T-helper 1 cell treated with Interleukin-12 subunit alpha and Interleukin-12 subunit beta and Interleukin-4 antibody, amounts not matched to agents 30 μg/mL and 1 μg/mL, for 36 hours (primary cell): Measurements from ENCODE around the gene UMAD1.

ENCODE experiments used
- H3K27ac Mint-ChIP-seq: one replicate; pipeline ENCODE4 v1.8.0; 2021; ENCODE audit warnings: mild to moderate bottlenecking, mixed read lengths
- H3K27me3 Mint-ChIP-seq: one replicate; pipeline ENCODE4 v1.8.0; 2021; ENCODE audit warnings: low read depth, mixed read lengths
- H3K36me3 Mint-ChIP-seq: one replicate; pipeline ENCODE4 v1.8.0; 2021; ENCODE audit warnings: low read depth, mixed read lengths
- H3K4me1 Mint-ChIP-seq: one replicate; pipeline ENCODE4 v1.8.0; 2021; ENCODE audit warnings: low read depth, mixed read lengths
- H3K4me3 Mint-ChIP-seq: one replicate; pipeline ENCODE4 v1.8.0; 2021; ENCODE audit warnings: mild to moderate bottlenecking, moderate library complexity, mixed read lengths
- H3K9me3 Mint-ChIP-seq: one replicate; pipeline ENCODE4 v1.8.0; 2021; ENCODE audit warnings: mixed read lengths

Gene UMAD1

DNA sequence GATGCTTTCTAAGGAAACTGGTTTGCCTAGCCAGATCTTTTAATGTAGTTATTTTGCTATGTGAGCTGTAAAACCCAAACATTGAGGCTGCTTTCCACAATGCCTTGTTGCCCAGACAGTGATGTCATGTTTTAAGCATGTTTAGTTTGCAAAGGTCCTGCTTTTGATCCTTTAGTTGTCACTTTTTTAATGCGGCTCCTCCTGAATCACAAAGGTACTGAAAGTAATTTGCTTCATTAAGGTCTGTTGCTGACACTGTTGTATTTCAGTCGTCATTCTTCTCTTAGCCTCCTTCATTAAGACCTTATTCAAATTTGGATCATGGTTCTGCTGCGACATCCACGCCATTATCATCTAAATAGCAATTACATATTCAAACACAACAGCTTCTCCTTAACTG lies 67.3 kb downstream of the UMAD1 start:
- H3K27ac Mint-ChIP-seq = no peak overlapping the region
- no peaks in the 10 kb centered on the region for H3K9me3 Mint-ChIP-seq
- H3K36me3 Mint-ChIP-seq = no peaks in the 10 kb centered on the region
- peaks cover 9% of the 10 kb centered on the region for H3K27me3 Mint-ChIP-seq
- H3K4me3 Mint-ChIP-seq = no peak overlapping the region
- peaks cover 10% of the 10 kb centered on the region for H3K4me1 Mint-ChIP-seq

DNA sequence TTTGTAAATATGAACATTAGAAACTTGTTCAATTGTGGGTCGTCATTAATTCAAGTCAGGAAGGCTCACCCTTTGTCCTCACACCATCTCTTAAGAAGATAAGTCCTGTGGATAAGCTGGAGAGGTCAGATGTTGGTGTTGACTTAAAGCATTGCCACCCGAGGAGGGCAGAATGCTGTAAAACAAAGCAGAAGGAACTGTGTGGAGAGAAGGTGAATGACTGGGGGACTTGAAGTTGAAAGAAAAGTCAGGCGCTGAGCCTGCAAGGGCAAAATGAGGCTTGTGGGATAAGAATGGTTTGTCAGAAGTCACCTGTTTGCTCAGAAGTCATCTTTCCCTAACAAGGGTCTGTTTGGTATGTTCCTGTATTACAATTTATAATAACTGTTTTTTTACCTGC lies 68.7 kb downstream of the UMAD1 start:
- H3K36me3 Mint-ChIP-seq = no peaks in the 10 kb centered on the region
- H3K27me3 Mint-ChIP-seq = peaks cover 9% of the 10 kb centered on the region
- no peak overlapping the region for H3K4me3 Mint-ChIP-seq
- H3K4me1 Mint-ChIP-seq = peaks cover 15% of the 10 kb centered on the region
- H3K9me3 Mint-ChIP-seq = no peaks in the 10 kb centered on the region
- no peak overlapping the region for H3K27ac Mint-ChIP-seq

DNA sequence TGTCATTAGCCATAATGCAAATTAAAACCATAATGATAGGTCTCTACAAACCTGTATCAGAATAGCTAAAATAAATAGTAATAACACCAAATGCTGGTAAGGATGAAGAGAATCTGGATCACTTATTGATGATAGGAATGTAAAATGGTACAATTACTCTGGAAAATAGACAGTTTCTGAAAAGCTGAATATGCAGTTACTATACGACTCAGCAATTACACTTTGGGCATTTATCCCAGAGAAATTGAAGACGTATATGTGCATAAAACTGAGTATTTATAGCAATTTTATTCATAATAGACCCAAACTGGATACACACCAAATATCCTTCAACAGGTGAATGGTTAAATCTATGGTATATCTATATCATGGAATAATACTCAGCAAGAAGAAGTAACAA lies 69.9 kb downstream of the UMAD1 start:
- Mint-ChIP-seq H3K4me1 (peaks cover 15% of the 10 kb centered on the region), H3K4me3 (no peak overlapping the region), H3K27me3 (peaks cover 9% of the 10 kb centered on the region), H3K9me3 (no peaks in the 10 kb centered on the region), H3K27ac (no peak overlapping the region), H3K36me3 (no peaks in the 10 kb centered on the region)

DNA sequence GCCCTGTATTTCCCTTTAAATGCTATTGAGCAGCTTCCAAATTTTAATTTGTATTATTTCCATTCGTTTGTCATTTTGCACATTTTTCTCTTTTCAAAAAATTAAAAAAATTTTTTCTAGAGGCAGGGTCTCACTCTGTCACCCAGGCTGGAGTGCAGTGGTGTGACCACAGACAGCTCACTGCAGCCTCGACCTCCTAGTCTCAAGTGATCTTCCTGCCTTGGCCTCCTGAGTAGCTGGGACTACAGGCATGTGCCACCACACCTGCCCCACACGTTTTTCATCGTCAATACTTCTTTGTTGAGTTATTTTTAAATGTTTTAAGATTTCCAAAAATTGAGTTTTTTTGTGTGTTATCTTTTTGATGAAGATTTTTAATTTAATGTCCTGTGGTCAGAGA lies 73.2 kb downstream of the UMAD1 start:
- no peaks in the 10 kb centered on the region for H3K9me3 Mint-ChIP-seq
- H3K36me3 Mint-ChIP-seq = no peaks in the 10 kb centered on the region
- H3K4me3 Mint-ChIP-seq = no peak overlapping the region
- H3K4me1 Mint-ChIP-seq = peaks cover 14% of the 10 kb centered on the region
- H3K27ac Mint-ChIP-seq = no peak overlapping the region
- H3K27me3 Mint-ChIP-seq = peaks cover 7% of the 10 kb centered on the region

DNA sequence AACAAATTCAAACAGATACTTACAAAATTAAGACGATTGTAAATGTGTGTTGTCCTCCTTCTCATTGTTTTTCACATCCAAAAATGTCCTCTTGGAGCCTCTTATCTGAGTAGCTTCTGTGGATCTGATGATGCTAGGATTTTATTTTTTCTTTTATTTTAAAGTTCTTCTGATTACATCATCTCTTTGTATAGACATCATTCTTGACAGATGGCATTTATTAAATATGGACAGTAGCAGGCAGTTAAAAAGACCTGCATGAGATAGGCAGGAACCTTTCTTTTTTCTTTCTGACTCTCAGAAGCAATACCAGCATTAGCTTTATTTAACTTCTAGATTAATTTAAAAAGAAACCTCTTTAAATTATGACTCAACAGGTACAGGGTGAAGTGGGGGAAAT lies 77.9 kb downstream of the UMAD1 start, which contains the start of gene RPA3:
RPA3 (minus strand) TSS at position 116 of the 400 bp plus-strand sequence. CDS start 78,189 bp downstream, outside the sequence.
- peaks cover 20% of the 10 kb centered on the region for H3K4me1 Mint-ChIP-seq

DNA sequence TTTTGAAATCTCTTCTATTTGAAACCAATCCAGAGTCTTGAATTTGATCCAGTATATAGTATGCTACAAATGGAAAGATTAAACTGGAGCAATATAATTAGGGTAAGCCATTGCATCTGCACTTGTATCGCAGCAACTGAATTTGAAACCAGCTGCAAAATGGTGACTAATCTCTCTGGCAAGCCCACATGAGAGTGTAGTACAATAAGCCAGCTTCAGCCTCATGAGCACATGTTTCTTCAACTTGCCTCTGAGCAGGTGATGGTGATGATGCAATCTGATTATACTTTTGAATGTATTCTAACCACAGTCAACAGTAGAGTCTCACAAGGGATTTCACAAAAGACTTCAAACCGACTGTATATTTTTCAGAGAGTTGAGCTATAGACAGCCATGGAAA lies 78.7 kb downstream of the UMAD1 start:
- Mint-ChIP-seq H3K36me3 (peaks cover 14% of the 10 kb centered on the region), H3K9me3 (no peaks in the 10 kb centered on the region), H3K27ac (peak overlapping the region; percentile 77), H3K4me3 (no peak overlapping the region), H3K27me3 (no peaks in the 10 kb centered on the region), H3K4me1 (peaks cover 18% of the 10 kb centered on the region)

More for the DNA sequence above, 77.9 kb downstream of the UMAD1 start, which contains the start of gene RPA3:
- no peak within 1 kb of the TSS for H3K4me3 Mint-ChIP-seq
- peak within 1 kb of the TSS; percentile 77 for H3K27ac Mint-ChIP-seq
- H3K27me3 Mint-ChIP-seq = no peaks in the 10 kb centered on the region
- peaks cover 14% of the 10 kb centered on the region for H3K36me3 Mint-ChIP-seq
- H3K9me3 Mint-ChIP-seq = no peaks in the 10 kb centered on the region

DNA sequence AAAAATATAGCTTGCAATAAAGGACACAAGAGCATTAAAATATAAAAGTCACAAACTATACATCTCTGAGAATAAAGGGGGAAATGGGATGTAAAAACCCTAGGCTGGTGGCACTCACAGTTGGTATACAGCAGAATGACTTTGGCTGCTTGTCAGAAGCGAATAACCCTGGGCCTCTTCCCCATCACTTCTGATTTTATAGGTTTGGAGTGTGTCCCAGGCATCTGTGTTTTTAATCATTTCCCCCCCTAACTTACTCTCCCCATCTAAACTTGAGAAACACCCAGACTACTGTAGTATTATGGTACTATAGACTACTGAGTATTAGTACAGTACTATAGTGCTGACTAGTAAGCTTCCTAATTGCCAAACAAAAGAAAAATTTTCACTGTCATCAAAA lies 79.6 kb downstream of the UMAD1 start:
- peaks cover 18% of the 10 kb centered on the region for H3K4me1 Mint-ChIP-seq
- H3K4me3 Mint-ChIP-seq = no peak overlapping the region
- H3K27me3 Mint-ChIP-seq = no peaks in the 10 kb centered on the region
- peaks cover 14% of the 10 kb centered on the region for H3K36me3 Mint-ChIP-seq
- no peaks in the 10 kb centered on the region for H3K9me3 Mint-ChIP-seq
- no peak overlapping the region for H3K27ac Mint-ChIP-seq

DNA sequence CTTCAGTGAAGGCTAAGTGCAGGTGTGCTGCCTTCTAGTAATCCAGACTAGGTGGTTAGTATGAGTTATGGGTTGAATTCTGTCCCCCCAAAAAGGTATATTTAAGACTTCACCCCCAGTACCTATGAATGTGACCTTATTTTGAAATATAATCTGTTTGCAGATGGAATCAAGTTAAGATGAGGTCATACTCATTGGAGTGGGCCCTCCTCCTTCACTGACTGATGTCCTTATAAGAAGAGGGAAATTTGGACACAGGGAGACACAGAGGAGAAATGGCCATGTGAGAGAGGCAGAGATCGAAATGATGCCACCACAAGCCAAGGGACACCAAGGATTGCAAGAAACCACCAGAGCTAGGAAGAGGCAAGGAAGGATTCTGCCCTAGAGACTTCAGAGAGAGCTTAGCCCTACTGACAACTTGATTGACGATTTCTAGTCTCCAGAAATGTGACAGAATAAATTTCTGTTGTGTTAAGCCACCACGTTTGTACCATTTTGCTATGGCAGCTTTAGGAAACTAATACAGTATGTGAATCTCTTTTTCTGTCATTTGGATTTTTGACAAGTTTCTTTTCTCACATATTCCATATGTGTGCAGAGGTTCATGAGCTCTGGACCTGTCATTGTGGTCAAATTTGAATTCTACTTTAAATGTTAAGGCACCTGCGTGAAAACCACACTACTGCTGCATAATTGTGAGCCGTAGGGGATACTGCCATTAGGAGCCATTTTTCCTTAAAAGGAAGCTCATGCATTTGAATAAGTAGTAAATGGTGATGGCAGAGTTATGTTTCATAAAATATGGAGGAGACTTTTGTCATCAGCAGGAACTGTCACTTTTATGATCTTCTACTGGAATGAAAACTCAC lies 80.4 kb downstream of the UMAD1 start:
- Mint-ChIP-seq H3K9me3 (no peaks in the 10 kb centered on the region), H3K4me3 (no peak overlapping the region), H3K4me1 (peaks cover 18% of the 10 kb centered on the region), H3K27me3 (no peaks in the 10 kb centered on the region), H3K36me3 (peaks cover 14% of the 10 kb centered on the region), H3K27ac (no peak overlapping the region)

DNA sequence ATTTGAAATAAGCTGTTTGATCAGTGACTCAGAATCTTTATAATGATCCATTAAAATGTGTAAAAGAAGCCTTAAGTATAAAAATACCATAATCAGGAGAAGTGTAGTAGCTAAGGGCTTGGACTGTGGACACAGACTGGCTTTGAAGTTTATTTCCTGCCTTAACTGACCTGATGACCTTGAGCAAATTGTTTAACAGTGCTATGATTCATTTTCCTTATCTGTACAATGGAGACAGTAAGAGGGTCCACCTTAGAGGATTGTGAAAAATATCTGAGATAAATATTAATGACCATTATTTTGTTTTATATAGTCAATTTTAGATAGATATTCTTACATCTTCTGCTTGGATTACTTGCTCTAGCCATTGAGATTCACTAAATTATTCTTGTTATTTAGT lies 91.2 kb downstream of the UMAD1 start:
- Mint-ChIP-seq H3K4me1 (no peaks in the 10 kb centered on the region), H3K36me3 (no peaks in the 10 kb centered on the region), H3K4me3 (no peak overlapping the region), H3K9me3 (peaks cover 1% of the 10 kb centered on the region), H3K27me3 (no peaks in the 10 kb centered on the region), H3K27ac (no peak overlapping the region)

DNA sequence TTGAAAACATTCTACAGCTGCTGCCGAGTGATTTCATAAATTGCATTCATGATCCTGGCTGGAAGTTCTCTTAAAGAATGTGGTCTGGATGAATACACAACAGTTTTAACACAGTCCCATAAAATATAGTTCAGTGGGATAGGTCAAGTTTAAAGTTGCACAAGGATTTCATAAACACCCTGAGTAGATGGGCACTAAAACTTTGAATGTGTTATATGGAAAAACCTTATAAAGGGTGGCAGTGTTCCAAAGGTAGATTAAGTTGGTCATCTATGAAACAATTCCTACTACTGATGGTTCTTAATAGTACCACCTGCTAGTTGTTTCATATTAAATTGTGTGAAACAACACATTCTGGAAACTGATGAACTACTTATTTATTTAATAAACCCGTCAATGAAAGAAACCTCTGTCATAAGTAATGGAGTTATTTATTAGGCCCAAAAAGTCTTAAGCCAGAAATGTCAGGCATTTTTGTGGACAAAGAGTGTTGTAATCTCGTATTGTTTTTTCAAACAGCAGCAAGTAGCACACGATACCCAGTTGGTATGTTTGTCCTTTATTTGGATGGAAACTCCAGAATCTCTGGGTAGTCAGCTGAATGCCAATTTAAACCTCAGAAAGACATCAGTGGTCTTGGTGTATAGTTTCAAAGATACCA lies 92.2 kb downstream of the UMAD1 start:
- no peaks in the 10 kb centered on the region for H3K27me3 Mint-ChIP-seq
- no peaks in the 10 kb centered on the region for H3K36me3 Mint-ChIP-seq
- H3K9me3 Mint-ChIP-seq = no peaks in the 10 kb centered on the region
- no peak overlapping the region for H3K27ac Mint-ChIP-seq
- H3K4me3 Mint-ChIP-seq = no peak overlapping the region
- H3K4me1 Mint-ChIP-seq = no peaks in the 10 kb centered on the region

DNA sequence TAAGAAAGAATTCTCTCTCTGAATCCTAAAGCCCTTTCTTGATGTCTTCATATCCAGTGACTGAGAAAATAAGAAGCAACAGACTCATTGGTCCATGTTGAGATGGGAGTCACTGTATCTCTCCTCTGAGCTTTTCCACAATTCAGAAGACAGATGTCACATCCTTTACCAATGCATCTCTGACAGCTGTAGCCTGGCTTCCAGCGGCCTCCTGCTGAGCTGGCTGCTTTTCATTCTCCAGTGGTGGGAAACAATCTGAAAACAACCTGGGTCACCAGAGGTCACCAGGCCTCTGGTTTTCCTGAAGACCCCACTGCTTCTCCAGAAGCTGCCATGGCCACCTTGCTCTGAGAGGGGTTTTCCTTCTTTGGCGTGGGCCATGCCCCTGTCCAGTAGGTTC lies 96.1 kb downstream of the UMAD1 start:
- peaks cover 11% of the 10 kb centered on the region for H3K4me1 Mint-ChIP-seq
- no peak overlapping the region for H3K4me3 Mint-ChIP-seq
- no peaks in the 10 kb centered on the region for H3K9me3 Mint-ChIP-seq
- peaks cover 2% of the 10 kb centered on the region for H3K36me3 Mint-ChIP-seq
- H3K27me3 Mint-ChIP-seq = no peaks in the 10 kb centered on the region
- no peak overlapping the region for H3K27ac Mint-ChIP-seq

DNA sequence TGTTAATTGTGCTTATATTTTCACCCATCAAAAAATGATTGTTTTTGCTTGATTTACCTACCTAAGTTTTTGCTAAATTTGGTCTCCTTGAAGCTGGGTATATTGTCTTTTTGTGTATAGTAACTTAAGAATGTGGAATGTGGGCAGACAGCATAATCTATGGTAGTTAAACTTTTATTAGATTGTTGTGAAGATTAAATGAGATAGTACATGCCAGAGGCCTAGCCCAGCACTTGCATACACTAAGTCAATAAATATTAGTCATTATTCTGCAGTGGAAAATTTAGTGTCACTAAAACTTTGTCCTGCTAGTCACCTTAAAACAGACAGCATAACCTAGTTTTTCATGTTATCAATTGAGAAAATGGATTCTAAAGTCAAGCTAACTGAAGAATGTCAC lies 97.1 kb downstream of the UMAD1 start:
- no peaks in the 10 kb centered on the region for H3K27me3 Mint-ChIP-seq
- peaks cover 11% of the 10 kb centered on the region for H3K4me1 Mint-ChIP-seq
- no peaks in the 10 kb centered on the region for H3K9me3 Mint-ChIP-seq
- H3K36me3 Mint-ChIP-seq = peaks cover 2% of the 10 kb centered on the region
- H3K4me3 Mint-ChIP-seq = no peak overlapping the region
- no peak overlapping the region for H3K27ac Mint-ChIP-seq

DNA sequence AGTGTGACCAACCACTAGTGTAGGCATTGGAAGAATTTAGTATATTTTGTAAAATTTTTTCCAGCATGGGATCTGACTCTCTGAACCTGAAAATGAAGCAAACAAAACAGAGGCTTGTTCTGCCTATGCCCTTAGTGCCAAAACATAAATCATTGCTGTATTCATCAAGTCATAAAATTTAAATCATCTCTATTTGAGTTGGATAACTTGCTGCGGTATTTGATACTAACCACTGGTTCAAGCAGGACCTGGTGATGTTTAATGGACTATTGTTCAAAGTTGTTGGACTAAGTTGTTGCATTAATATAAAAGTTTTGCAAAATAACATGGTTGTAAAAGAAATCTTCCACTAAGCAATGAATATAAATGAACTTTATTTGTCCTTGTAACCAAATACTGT lies 97.6 kb downstream of the UMAD1 start:
- H3K27ac Mint-ChIP-seq = no peak overlapping the region
- H3K9me3 Mint-ChIP-seq = no peaks in the 10 kb centered on the region

DNA sequence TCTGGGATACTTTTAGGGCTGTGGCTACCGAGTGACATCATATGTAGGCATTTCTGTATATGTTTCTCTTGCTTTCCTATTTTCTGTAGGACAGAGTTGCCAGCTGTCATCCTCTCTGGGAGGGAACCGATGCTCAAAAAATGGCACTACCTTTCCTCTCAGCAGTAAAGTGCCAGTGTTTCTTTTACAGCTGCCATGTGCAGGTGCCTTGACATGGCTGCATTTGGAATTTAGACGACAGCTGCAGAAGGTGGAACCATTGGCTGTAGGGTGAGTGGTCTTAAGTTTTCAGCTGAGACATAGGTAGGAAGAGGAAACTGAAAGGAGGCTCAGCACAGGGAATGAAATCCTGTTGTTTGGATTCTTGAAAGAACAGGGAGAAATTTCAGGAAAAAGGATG lies 98.1 kb downstream of the UMAD1 start:
- H3K27ac Mint-ChIP-seq = no peak overlapping the region

More for the DNA sequence above, 97.6 kb downstream of the UMAD1 start:
- Mint-ChIP-seq H3K36me3 (peaks cover 2% of the 10 kb centered on the region), H3K4me3 (no peak overlapping the region), H3K4me1 (peaks cover 11% of the 10 kb centered on the region), H3K27me3 (no peaks in the 10 kb centered on the region)

More for the DNA sequence above, 98.1 kb downstream of the UMAD1 start:
- H3K36me3 Mint-ChIP-seq = peaks cover 2% of the 10 kb centered on the region
- H3K4me1 Mint-ChIP-seq = peaks cover 11% of the 10 kb centered on the region
- no peaks in the 10 kb centered on the region for H3K27me3 Mint-ChIP-seq
- H3K4me3 Mint-ChIP-seq = no peak overlapping the region
- no peaks in the 10 kb centered on the region for H3K9me3 Mint-ChIP-seq
